Posterior cingulate gyrus (tissue), 11 donors: ENCODE results near the gene ST6GAL1.
"Not testable (repeated sequence)": the region's sequence is repeated elsewhere in the genome, so short reads cannot be mapped to it uniquely, and the experiment has no call there.

ENCODE experiments used
- DNase-seq, 10 donors: peaks; one replicate each; pipeline versions ENCODE4 v3.0.0 to v3.0.0-alpha.2; 2020 to 2021; ENCODE audit warnings: mixed read lengths in 3 of 10
- intact Hi-C: fragments of 100-400 bp; cut with DNase I; formaldehyde crosslinking; loops from one replicate; pipeline ENCODE4 v1.15.1; 2023

ST6GAL1 gene

DNA sequence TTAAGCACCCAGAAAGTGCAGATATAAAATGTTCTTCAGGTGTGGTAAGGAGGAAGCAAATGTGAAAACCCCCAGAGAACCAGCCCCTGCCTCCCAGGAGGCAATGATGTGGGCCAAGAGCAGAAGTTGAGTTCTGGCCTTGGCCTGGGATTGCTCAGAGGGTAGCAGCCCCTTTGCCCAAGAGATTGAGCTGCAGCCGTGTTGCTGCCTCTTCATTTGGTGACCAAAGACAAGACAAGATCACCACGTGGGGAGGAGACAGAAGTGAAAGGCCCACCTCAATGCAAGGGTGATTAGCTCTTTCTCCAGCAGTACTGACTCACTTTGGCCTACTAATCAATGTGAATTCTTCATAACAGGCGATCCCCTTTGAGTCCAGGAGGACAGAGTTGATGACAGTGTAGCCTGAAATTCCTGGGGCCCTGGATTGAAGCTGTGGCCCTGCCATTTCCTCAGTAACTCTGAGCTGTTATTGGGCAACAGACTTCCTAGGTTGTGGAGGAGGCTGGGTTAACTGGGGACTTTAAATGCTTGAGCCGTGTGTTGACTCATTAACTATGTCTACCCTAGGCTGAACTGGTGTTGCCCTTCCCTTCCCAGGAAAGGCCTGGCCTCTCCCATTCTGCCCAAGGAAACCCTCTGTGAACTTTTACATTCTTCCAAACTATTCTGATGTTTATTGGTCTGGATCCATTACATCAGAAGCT lies 86.5 kb downstream of the ST6GAL1 start:
- DNase-seq: no peak
- intact Hi-C loops: no loop called here

DNA sequence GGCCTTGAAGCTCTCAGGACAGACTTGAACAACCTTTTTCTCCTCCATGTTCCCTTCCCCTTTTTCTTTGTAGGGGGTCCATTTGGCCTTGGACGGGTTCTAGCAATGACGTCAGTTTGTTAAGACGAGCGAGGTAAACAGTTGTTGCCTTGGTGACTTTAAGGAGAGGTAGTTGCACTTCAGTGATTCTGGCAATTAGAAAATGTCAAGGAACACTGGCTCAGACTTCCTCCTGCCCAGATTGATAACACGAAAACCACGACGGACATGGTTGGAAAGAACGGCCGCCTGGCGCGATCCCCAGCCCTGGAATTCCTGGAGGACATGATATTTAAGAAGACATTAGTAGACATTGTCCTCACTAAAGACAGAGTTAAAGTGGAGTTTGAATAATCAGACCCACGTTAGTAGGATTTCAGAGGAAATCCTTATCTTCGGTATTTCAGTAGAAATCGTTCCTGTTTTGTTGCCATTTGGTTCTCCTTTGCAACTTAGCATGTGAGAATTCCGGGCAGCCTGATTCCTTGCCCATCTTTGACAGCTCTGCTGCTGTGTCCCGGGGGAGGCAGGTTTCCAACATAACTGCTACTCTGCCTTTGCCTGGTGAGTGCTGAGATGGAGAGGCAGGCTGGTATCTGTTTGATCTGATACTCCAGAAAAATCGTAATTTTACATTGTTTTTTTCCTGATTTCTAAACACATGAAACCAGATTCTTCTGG lies 87.3 kb downstream of the ST6GAL1 start:
- intact Hi-C loops: no loop called here
- peak in 2 of 10 donors; percentile 29 to 31 for DNase-seq

- DNase-seq: no peak
- intact Hi-C loops: no loop called here
Measured at GRCh38 chr3:187019542-187020072, 89.3 kb downstream of the ST6GAL1 start.

DNA sequence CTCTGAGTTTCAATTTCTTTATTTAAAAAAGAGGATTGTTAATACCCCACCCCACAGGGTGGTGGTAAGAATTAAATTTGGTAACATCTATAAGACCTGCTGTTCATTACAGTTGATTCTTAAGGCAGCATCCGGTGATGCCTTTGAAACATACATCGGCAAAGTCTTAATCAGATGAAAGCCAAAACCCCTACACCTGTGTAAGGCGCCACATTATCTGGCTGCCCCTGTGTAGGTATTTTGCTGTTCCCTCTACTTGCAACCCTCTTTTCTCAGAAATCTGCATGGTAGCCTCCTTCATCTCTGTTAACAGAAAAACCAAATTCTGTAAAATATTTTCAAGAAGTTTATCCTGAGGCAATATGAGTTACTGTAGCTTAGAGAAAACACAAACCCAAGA lies 90.0 kb downstream of the ST6GAL1 start:
- intact Hi-C loops: no loop called here
- DNase-seq: no peak

DNA sequence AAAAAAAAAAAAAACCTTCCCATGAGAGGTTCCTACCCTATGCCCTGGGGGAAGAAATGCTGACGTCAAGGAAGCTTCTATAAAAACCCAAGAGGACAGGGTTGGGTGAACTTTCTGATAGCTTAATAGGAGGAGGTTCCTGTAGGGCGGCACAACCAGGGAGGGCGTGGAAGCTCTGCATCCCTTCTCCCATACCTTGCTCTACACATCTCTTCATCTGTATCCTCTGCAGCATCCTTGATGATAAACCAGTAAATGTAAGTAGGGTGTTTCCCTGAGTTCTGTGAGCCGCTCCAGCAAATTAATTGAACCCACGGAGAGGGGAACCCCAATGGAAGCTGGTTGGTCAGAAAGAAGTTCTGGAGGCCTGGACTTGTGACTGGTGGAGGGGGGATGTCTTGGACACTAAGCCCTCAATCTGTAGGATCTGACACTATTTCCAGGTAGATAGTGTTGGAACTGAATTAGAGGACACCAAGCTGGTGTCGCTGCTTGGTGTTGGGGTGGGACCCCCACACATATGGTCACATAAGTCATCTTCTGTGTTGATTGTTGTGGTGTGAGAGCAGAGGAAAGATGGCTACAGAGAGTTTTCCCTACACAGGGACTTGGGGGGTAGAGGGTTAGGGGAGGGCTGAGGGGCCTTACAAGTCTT lies 91.5 kb downstream of the ST6GAL1 start:
- intact Hi-C loops: no loop called here
- DNase-seq: no peak

- intact Hi-C loops: no loop called here
- no peak for DNase-seq
Measured at GRCh38 chr3:187022403-187023029, 92.2 kb downstream of the ST6GAL1 start.

DNA sequence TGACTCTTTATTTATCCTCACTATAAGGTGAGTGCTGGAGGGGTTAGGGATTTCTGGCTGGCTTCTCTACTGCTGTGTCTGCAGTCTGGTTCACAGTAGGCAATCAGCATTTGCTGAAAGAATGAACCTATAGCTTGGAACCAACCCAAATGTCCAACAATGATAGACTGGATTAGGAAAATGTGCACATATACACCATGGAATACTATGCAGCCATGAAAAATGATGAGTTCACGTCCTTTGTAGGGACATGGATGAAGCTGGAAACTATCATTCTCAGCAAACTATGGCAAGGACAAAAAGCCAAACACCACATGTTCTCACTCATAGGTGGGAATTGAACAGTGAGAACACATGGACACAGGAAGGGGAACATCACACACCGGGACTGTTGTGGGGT lies 93.0 kb downstream of the ST6GAL1 start:
- DNase-seq, intact Hi-C loops: not testable (repeated sequence)

DNA sequence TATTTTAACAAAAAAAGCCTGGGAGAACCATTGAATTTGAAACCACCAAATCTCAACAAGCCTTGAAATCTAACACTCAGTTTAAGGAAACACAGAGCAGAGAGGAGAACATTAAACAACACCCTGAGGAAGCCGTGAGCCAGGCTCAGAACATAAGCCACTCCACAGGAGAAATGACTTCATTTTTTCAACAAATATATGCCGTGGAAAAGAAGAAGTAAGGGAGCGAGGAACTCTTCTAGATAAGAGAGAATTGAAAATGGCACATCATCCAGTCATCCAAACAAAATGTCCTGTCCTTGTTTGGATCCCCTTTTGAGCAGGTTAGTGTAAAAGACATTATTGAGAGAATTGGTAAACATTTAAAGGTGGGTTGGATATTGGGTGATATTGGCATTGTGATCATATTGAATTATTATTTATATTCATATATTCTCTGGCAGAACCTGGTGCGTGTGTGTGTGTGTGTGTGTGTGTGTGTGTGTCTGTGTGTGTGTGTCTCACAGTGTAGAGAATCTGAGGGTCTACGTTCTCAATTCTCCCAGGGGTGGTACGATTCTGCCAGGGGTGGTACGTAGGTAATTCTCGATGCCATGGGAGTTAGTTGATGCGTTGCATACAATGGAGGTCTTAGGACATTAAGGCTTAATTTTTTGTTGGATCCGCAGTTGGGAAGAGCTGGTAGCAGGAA lies 94.4 kb downstream of the ST6GAL1 start:
- intact Hi-C loops: no loop called here
- no peak for DNase-seq

DNA sequence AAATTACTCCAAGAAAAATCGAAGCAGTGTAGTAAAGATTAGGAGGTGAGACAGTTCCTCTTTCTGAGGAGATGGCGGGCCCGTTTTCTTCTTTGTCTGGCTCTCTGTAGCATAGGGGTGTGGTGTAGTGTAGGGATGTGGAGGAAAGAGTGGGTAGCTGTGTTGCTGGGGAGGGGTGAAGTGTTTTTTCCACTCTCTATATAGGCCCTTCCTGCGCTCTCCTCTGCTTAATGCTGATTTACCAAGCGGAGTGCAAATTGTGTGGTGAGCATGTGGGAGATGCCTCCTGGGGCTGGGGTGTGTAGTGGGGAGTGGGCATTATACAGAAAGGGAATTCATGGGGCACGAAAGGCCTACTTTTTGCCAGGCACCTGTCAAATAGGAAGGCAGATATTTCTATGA lies 94.9 kb downstream of the ST6GAL1 start:
- no peak for DNase-seq
- intact Hi-C loops: no loop called here

GRCh38 chr3:187025656-187026316 lies 95.5 kb downstream of the ST6GAL1 start:
- no peak for DNase-seq
- intact Hi-C loops: no loop called here

GRCh38 chr3:187026317-187026670 lies 96.0 kb downstream of the ST6GAL1 start:
- DNase-seq: no peak
- intact Hi-C loops: no loop called here

DNA sequence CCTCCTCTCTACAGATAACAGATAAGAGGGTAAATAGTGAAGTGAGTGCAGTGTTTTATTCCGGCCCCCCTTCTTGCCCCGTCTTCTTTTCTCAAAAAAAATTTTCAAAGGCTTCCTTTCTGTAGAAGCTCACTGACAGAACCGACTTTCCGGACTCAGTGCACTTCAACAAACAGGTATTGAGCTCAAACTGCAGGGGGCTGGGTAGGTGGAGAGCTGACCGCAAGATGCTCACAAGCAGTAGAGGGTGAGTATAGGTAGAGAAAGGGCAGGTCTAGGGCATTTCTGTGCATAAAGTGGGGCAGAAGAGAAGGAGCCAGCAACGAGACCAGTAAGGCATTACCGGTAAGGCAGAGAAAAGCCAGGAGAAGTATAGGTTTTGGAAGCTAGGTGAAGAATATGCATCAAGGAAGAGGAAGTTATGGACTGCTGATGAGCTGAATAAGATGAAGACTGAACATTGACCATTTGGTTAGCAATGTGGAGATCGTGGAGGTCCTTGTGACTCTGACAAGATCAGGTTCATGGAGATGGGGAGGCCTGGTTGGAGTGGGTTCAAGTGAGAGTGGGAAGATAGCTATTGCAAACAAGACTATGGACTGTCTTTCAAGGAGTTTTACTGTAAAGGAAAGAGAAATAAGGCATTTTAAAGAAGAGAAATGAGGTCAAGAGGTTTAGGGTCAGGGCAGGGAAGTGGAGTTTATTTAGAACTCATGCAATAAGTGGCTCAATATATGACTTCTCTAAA lies 97.4 kb downstream of the ST6GAL1 start:
- DNase-seq: no peak
- intact Hi-C loops: no loop called here

DNA sequence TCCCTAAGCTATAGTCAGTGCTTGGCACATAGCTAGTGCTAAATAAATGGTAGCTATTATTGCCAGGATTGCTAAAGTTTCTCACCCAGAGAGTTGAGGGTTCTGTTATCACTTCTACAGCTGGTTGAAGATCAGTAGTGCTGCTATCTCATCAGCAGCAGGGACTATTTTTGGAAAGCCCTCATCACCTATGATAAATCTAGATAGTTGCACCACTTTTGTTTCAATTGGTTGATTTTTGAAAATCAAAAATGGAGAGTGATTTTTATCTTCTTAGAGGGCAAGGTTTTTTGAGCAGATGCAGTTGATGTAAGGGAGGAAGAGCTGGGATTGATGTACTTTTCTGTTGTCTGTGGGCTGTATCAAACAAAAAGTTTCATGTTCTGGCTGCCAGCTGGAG lies 101.6 kb downstream of the ST6GAL1 start:
- no peak for DNase-seq
- intact Hi-C loops: no loop called here

DNA sequence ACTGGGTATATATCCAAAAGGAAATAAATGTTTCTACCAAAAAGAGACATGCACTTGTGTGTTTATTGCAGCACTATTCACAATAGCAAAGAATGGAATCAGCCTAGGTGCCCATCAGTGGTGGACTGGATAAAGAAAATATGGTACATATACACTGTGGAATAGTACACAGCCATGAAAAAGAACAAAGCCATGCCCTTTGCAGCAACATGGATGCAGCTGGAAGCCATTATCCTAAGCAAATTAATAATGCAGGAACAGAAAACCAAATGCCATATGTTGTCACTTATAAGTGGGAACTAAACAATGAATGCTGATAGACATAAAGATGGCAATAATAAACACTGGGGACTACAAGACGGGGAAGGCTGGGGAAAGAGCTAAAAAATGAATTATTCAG lies 106.1 kb downstream of the ST6GAL1 start:
- no peak for DNase-seq
- intact Hi-C loops: no loop called here

GRCh38 chr3:187039100-187039722 lies 108.9 kb downstream of the ST6GAL1 start:
- intact Hi-C loops: no loop called here
- no peak for DNase-seq

DNA sequence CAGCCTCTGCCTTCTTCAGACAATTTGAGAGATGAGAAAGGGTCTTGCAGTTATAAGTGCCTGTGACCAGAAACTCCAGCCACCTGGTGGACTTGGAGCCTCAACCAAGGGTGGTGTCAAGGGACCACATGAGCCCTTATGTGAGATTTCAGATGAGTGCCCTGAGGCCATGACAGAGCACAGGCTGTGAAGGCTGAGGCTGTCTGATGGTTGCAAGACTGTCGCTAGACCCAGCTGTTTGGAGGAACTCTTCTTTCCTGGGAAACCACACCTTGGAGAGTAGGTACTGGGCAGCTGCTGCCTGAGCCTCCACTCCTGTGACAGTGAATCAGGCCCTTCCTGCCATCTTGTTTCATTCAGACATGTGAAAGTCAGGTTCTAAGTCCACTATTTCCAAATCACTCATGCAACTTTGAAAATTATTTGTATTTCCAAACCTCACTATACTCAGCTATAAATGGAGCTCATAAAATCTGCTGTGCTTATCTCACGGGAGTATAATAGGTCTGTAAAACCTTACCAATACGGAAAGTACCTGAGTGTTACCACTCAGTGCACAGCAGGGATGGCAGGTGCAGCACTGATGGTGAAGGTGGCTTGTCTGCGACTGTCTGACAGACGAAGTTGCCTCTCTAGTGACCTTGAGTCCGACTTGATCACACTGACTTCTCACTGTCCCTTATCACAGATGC lies 109.5 kb downstream of the ST6GAL1 start:
- DNase-seq: no peak
- intact Hi-C loops: no loop called here

GRCh38 chr3:187040516-187041361 lies 110.4 kb downstream of the ST6GAL1 start:
- no peak for DNase-seq
- intact Hi-C loops: no loop called here
